Measurements from ENCODE around the gene RGL1. TPM values are rescaled to one million over a fixed set of nuclear protein-coding genes. Genes with fewer than 3 reads are reported as not detected.

Gene RGL1
- total RNA-seq, 1 experiment from 2014 or later = 74.0 TPM

- peak; percentile 78 for DNase-seq (ENCODE audit: low spot score)
- no TSS peak for BruUV-seq (replicated peaks)
- ChIA-PET CTCF (no interaction called here), POLR2A (ENCODE audit: low non-redundant PET) (interaction anchor here (0.6 kb wide), 1 partner anchor 63 kb away, joined by 3 read pairs; no protein-coding TSS in a partner anchor)
- intact Hi-C loops (cut with micrococcal nuclease; ENCODE audit: unreplicated experiment) = no loop called here
- H3K9me3 ChIP-seq (ENCODE audit: low read depth, low read length, poor library complexity, severe bottlenecking) = no peaks in the 10 kb centered on the region
- H3K27me3 ChIP-seq (replicated peaks; ENCODE audit: insufficient read depth, low read depth, low read length, poor library complexity) = no peaks in the 10 kb centered on the region
- peaks cover 17% of the 10 kb centered on the region for H3K36me3 ChIP-seq (ENCODE audit: insufficient read depth, low read length, poor library complexity, severe bottlenecking)
- H3K27ac ChIP-seq (ENCODE audit: low read depth, low read length, poor library complexity, severe bottlenecking) = peak overlapping the region; percentile 82
- TF ChIP-seq EZH2 (IDR thresholded peaks at IDR 0.05; ENCODE audit: borderline replicate concordance, low read depth, low read length, poor library complexity, severe bottlenecking) (no peak), CTCF (conservative IDR thresholded peaks at IDR 0.05; ENCODE audit: low read depth, low read length) (no peak)
- peak overlapping the region; percentile 12 for H3K4me3 ChIP-seq (ENCODE audit: low read depth, low read length, poor library complexity, severe bottlenecking)
- peaks cover 95% of the 10 kb centered on the region for H3K4me1 ChIP-seq (ENCODE audit: insufficient read depth, low read length, poor library complexity, severe bottlenecking)
These were observed 12.8 kb downstream of the RGL1 start for GRCh38 chr1:183817576-183818288.

GRCh38 chr1:183819059-183819458 is 14.1 kb downstream of the RGL1 start:
- intact Hi-C loops (cut with micrococcal nuclease; ENCODE audit: unreplicated experiment) = no loop called here
- Histone ChIP-seq H3K4me1 (ENCODE audit: insufficient read depth, low read length, poor library complexity, severe bottlenecking) (peaks cover 85% of the 10 kb centered on the region), H3K27me3 (replicated peaks; ENCODE audit: insufficient read depth, low read depth, low read length, poor library complexity) (no peaks in the 10 kb centered on the region), H3K4me3 (ENCODE audit: low read depth, low read length, poor library complexity, severe bottlenecking) (no peak overlapping the region), H3K9me3 (ENCODE audit: low read depth, low read length, poor library complexity, severe bottlenecking) (no peaks in the 10 kb centered on the region), H3K27ac (ENCODE audit: low read depth, low read length, poor library complexity, severe bottlenecking) (no peak overlapping the region), H3K36me3 (ENCODE audit: insufficient read depth, low read length, poor library complexity, severe bottlenecking) (peaks cover 17% of the 10 kb centered on the region)
- ChIA-PET POLR2A (ENCODE audit: low non-redundant PET) (interaction anchor here (0.6 kb wide), 1 partner anchor 16 kb away, joined by 5 read pairs; no protein-coding TSS in a partner anchor), CTCF (no interaction called here)
- no TSS peak for BruUV-seq (replicated peaks)
- TF ChIP-seq CTCF (conservative IDR thresholded peaks at IDR 0.05; ENCODE audit: low read depth, low read length) (no peak), EZH2 (IDR thresholded peaks at IDR 0.05; ENCODE audit: borderline replicate concordance, low read depth, low read length, poor library complexity, severe bottlenecking) (no peak)
- no peak for DNase-seq (ENCODE audit: low spot score)

GRCh38 chr1:183821309-183821888 is 16.5 kb downstream of the RGL1 start:
- POLR2A ChIA-PET (ENCODE audit: low non-redundant PET) = no interaction called here
- H3K9me3 ChIP-seq (ENCODE audit: low read depth, low read length, poor library complexity, severe bottlenecking) = no peaks in the 10 kb centered on the region
- peak overlapping the region; percentile 54 for H3K27ac ChIP-seq (ENCODE audit: low read depth, low read length, poor library complexity, severe bottlenecking)
- no peak overlapping the region for H3K4me3 ChIP-seq (ENCODE audit: low read depth, low read length, poor library complexity, severe bottlenecking)
- CTCF ChIA-PET = no interaction called here
- no peak for DNase-seq (ENCODE audit: low spot score)
- H3K4me1 ChIP-seq (ENCODE audit: insufficient read depth, low read length, poor library complexity, severe bottlenecking) = peaks cover 62% of the 10 kb centered on the region
- BruUV-seq (replicated peaks) = no TSS peak
- TF ChIP-seq CTCF (conservative IDR thresholded peaks at IDR 0.05; ENCODE audit: low read depth, low read length) = no peak
- no peaks in the 10 kb centered on the region for H3K27me3 ChIP-seq (replicated peaks; ENCODE audit: insufficient read depth, low read depth, low read length, poor library complexity)
- intact Hi-C loops (cut with micrococcal nuclease; ENCODE audit: unreplicated experiment) = no loop called here
- peaks cover 8% of the 10 kb centered on the region for H3K36me3 ChIP-seq (ENCODE audit: insufficient read depth, low read length, poor library complexity, severe bottlenecking)

Measured in A673 (cell line).